ENCODE results near the gene SHANK2.

Gene SHANK2

DNA sequence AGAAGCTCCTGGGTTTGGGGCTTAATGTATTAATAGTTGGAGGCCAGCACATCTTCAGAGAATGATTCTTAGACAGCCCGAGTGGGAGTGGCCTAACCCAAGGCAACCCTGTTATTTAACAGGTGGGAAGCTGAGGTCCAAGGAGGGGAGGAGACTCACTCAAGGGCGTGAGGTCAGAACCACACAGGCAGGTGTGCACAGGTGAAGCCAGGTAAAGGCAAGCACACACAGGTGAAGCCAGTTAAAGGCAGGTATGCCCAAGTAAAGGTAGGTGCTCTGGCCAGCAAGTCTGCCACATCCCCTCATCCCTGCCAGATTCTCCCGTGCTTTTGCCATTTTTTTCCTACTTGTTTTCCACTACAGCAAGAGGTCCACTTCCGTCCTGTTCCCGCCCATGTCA lies 2.9 kb upstream of the SHANK2 start:
- no peak overlapping the region for H3K4me3 ChIP-seq (ENCODE audit: control insufficient read depth, low read depth, low read length)
- TF ChIP-seq, protein P1, sequence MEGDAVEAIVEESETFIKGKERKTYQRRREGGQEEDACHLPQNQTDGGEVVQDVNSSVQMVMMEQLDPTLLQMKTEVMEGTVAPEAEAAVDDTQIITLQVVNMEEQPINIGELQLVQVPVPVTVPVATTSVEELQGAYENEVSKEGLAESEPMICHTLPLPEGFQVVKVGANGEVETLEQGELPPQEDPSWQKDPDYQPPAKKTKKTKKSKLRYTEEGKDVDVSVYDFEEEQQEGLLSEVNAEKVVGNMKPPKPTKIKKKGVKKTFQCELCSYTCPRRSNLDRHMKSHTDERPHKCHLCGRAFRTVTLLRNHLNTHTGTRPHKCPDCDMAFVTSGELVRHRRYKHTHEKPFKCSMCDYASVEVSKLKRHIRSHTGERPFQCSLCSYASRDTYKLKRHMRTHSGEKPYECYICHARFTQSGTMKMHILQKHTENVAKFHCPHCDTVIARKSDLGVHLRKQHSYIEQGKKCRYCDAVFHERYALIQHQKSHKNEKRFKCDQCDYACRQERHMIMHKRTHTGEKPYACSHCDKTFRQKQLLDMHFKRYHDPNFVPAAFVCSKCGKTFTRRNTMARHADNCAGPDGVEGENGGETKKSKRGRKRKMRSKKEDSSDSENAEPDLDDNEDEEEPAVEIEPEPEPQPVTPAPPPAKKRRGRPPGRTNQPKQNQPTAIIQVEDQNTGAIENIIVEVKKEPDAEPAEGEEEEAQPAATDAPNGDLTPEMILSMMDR (conservative IDR thresholded peaks at IDR 0.05; ENCODE audit: control insufficient read depth, insufficient read depth, low read depth, low read length) = no peak
- no peak for DNase-seq (ENCODE audit: low read depth)

GRCh38 chr11:71253794-71254193 lies 1.4 kb upstream of the SHANK2 start:
- H3K4me3 ChIP-seq (ENCODE audit: control insufficient read depth, low read depth, low read length) = no peak overlapping the region
- TF ChIP-seq, protein P1 (conservative IDR thresholded peaks at IDR 0.05; ENCODE audit: control insufficient read depth, insufficient read depth, low read depth, low read length) = no peak
- DNase-seq (ENCODE audit: low read depth) = no peak

GRCh38 chr11:71252770-71253730 lies 673 bp upstream of the SHANK2 start:
- DNase-seq (ENCODE audit: low read depth) = peak; percentile 83
- H3K4me3 ChIP-seq (ENCODE audit: control insufficient read depth, low read depth, low read length) = peak overlapping the region; percentile 49
- TF ChIP-seq, protein P1 (conservative IDR thresholded peaks at IDR 0.05; ENCODE audit: control insufficient read depth, insufficient read depth, low read depth, low read length) = no peak

DNA sequence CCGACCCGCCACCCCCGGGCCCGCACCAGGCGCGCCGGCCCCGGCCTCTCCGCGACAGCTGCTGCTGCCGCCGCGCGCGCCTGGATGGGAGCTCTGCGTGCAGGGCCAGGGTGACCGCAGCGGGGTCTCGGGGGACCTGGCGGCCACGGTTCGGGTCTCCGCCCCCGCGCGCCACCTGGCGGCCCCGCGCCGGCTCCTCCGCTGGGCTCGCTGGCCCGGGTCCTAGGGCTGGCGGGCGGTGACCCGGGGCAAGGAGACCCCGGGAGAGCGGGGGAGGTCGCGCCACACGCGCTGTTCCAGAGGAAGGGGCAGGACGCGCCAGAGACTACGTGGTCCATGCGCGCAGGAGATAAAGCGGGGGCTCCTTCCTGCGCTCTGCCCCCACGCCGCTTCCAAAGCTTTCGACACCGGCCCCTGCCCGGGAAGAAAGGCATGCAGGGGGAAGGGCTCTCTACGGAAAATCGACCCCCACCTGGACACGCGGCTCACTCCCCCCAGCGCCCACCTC lies 562 bp downstream of the SHANK2 start:
- DNase-seq (ENCODE audit: low read depth) = no peak
- TF ChIP-seq, protein P1 (conservative IDR thresholded peaks at IDR 0.05; ENCODE audit: control insufficient read depth, insufficient read depth, low read depth, low read length) = no peak
- H3K4me3 ChIP-seq (ENCODE audit: control insufficient read depth, low read depth, low read length) = peak overlapping the region; percentile 59

DNA sequence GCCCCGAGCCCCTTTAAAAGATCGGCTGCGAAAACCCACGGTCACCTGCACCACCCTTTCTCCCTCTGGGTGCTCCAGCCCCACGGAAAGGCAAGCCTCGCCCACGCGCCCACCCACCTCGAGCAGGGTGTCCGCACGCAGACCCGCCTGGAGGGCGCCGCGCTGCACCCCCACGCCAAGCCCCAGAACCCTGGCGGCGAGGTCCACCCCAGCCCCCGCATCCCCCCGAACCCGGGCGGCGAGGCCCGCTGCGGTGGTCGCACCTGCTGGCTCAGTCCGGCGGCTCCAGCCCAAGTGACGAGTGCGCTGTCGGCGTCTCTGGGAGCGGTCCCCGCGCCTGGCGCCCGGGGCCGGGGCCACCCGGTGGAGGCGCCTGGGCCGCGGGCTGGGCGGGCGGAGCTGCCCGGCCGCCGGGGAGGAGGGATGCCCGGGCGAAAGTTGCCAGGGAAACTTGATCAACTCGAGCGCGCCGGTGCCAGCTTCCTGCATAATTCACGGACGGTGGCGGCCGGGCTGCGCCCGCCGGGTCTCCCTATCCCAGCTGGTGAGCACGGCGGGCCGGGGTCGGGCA lies 1.1 kb downstream of the SHANK2 start:
- no peak for DNase-seq (ENCODE audit: low read depth)
- TF ChIP-seq, protein P1 (conservative IDR thresholded peaks at IDR 0.05; ENCODE audit: control insufficient read depth, insufficient read depth, low read depth, low read length) = no peak
- peak overlapping the region; percentile 16 for H3K4me3 ChIP-seq (ENCODE audit: control insufficient read depth, low read depth, low read length)

- H3K4me3 ChIP-seq (ENCODE audit: control insufficient read depth, low read depth, low read length) = no peak overlapping the region
- TF ChIP-seq, protein P1 (conservative IDR thresholded peaks at IDR 0.05; ENCODE audit: control insufficient read depth, insufficient read depth, low read depth, low read length) = no peak
- no peak for DNase-seq (ENCODE audit: low read depth)
Measured at GRCh38 chr11:71250523-71251150, 1.7 kb downstream of the SHANK2 start.
